Measurements from ENCODE around the gene OGG1. TPM values are rescaled to one million over a fixed set of nuclear protein-coding genes. Genes with fewer than 3 reads are reported as not detected.

The OGG1 gene
- total RNA-seq, 1 donor, result 25.7 TPM

DNA sequence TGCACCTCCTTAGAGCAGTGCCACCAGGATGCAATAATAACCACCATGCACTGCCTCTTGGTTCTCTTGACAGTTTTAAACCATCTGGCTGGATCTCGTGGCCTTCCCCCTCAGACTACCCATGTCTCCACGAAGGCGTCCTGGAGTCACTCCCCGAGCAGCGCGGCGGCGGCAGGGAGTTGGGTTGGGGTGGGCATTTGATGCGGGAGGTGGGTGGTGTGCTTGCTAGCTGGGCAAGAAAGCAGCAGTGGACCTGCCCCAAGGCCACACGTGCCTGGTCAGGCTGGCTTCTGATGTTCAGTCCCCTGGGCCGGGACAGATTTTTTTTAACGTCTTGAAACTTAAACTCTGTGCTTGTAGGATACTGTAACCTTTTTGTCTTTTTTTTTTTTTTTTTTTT lies 56.4 kb downstream of the OGG1 start:
- no peak overlapping the region for H3K27ac ChIP-seq (ENCODE audit: low read depth, low read length)
- H4K20me1 ChIP-seq (ENCODE audit: insufficient read depth, low read length), result no peaks in the 10 kb centered on the region
- H3K27me3 ChIP-seq (ENCODE audit: insufficient read depth, low read length), result no peaks in the 10 kb centered on the region
- peaks cover 65% of the 10 kb centered on the region for H3K36me3 ChIP-seq (ENCODE audit: insufficient read depth, low read length)
- TF ChIP-seq, protein P1, sequence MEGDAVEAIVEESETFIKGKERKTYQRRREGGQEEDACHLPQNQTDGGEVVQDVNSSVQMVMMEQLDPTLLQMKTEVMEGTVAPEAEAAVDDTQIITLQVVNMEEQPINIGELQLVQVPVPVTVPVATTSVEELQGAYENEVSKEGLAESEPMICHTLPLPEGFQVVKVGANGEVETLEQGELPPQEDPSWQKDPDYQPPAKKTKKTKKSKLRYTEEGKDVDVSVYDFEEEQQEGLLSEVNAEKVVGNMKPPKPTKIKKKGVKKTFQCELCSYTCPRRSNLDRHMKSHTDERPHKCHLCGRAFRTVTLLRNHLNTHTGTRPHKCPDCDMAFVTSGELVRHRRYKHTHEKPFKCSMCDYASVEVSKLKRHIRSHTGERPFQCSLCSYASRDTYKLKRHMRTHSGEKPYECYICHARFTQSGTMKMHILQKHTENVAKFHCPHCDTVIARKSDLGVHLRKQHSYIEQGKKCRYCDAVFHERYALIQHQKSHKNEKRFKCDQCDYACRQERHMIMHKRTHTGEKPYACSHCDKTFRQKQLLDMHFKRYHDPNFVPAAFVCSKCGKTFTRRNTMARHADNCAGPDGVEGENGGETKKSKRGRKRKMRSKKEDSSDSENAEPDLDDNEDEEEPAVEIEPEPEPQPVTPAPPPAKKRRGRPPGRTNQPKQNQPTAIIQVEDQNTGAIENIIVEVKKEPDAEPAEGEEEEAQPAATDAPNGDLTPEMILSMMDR (IDR thresholded peaks at IDR 0.05; ENCODE audit: extremely low read depth, low read depth, low read length), result no peak
- no peaks in the 10 kb centered on the region for H3K9me3 ChIP-seq (ENCODE audit: low read depth, low read length)
- no peak overlapping the region for H3K4me2 ChIP-seq (ENCODE audit: insufficient read depth, low read length)
- H3K79me2 ChIP-seq (ENCODE audit: insufficient read depth, low read length), result peaks cover 16% of the 10 kb centered on the region
- H3K4me1 ChIP-seq (ENCODE audit: insufficient read depth, low read length), result peaks cover 7% of the 10 kb centered on the region
- DNase-seq (ENCODE audit: insufficient read length, low spot score, missing footprints), result no peak
- H2AFZ ChIP-seq (ENCODE audit: low read length), result no peak overlapping the region
- H3K4me3 ChIP-seq (ENCODE audit: insufficient read depth, low read length), result no peak overlapping the region

Other genes with a start within 250 kb of the OGG1 start
- gene LHFPL4, start 196.1 kb upstream of the OGG1 start, total RNA-seq, result under 0.01 TPM in 1 of 2 replicates, not detected in the other
- gene MTMR14, start 100.4 kb upstream of the OGG1 start, total RNA-seq, result 47.1 and 47.4 TPM in 2 replicates
- not detected in 2 replicates for gene CPNE9, start 46.1 kb upstream of the OGG1 start, total RNA-seq
- gene BRPF1, start 18.2 kb upstream of the OGG1 start, total RNA-seq, result 14.1 and 14.5 TPM in 2 replicates
- 22.1 and 25.9 TPM in 2 replicates for gene CAMK1, start 20.0 kb downstream of the OGG1 start, total RNA-seq
- 88.4 and 102 TPM in 2 replicates for gene TADA3, start 42.5 kb downstream of the OGG1 start, total RNA-seq
- gene ARPC4, start 43.1 kb downstream of the OGG1 start, total RNA-seq, result 203 and 222 TPM in 2 replicates
- gene TTLL3, start 60.3 kb downstream of the OGG1 start, total RNA-seq, result 31.1 and 33.9 TPM in 2 replicates
- 18.6 and 19.2 TPM in 2 replicates for gene RPUSD3, start 94.1 kb downstream of the OGG1 start, total RNA-seq
- gene CIDEC, start 130.3 kb downstream of the OGG1 start, total RNA-seq, result not detected in 2 replicates
- 21.8 and 26.1 TPM in 2 replicates for gene JAGN1, start 140.7 kb downstream of the OGG1 start, total RNA-seq
- gene IL17RE, start 152.9 kb downstream of the OGG1 start, total RNA-seq, result 0.29 and 0.72 TPM in 2 replicates
- 42.1 and 47.0 TPM in 2 replicates for gene IL17RC, start 167.1 kb downstream of the OGG1 start, total RNA-seq
- gene CRELD1, start 183.9 kb downstream of the OGG1 start, total RNA-seq, result 7.6 and 10.3 TPM in 2 replicates
- 3.5 and 4.3 TPM in 2 replicates for gene PRRT3, start 202.5 kb downstream of the OGG1 start, total RNA-seq
- 55.7 and 58.3 TPM in 2 replicates for gene EMC3, start 236.9 kb downstream of the OGG1 start, total RNA-seq